HCT116 (cell line): Measurements from ENCODE around the gene HPCA. TPM values are rescaled to one million over a fixed set of nuclear protein-coding genes. Genes with fewer than 3 reads are reported as not detected.

ENCODE experiments used
- ATAC-seq: fragments of 200-7000 bp; cut with Tn5 transposase; 2 replicates; pipeline ENCODE4 v1.9.1; 2020; ENCODE audit warnings: mild to moderate bottlenecking, moderate library complexity
- BruUV-seq: library from RNA; stranded (reverse); fragments of 400-500 nt; replicated peaks from 2 replicates; lab custom pipeline; 2021; lab: Mats Ljungman, UMichigan
- CTCF ChIA-PET: fragments of 300-600 bp; sonication (Branson Sonifier 250); formaldehyde crosslinking; loops from one replicate; lab custom pipeline; 2021; ENCODE audit warnings: antibody characterized with exemption; lab: Charles Lee
- POLR2A ChIA-PET: fragments of 300-600, 350-600 bp; sonication (Branson Sonifier 250); formaldehyde crosslinking; loops from one replicate; lab custom pipeline; 2021; ENCODE audit warnings: antibody characterized with exemption; lab: Charles Lee
- RAD21 ChIA-PET, 2 experiments: fragments of 300-600 bp; sonication (Branson Sonifier 250); formaldehyde crosslinking; loops; one replicate each; lab custom pipeline; 2023; ENCODE audit warnings: low total read pairs in 2 of 2; ENCODE audit not compliant: uncharacterized antibody in 2 of 2, unreplicated experiment in 2 of 2, low non-redundant PET in 1 of 2; lab: Charles Lee
- DNase-seq: peaks from one replicate; pipeline ENCODE4 v3.0.0-alpha.2; 2010; ENCODE audit warnings: low read depth, low spot score
- H2AFZ ChIP-seq: fragments of 200-600 bp; shearing (Covaris generic), sonication (generic); 2 replicates; pipeline ENCODE4 v1.6.1; 2017; ENCODE audit warnings: low read depth, mixed run types, mixed read lengths, antibody characterized with exemption, low read length; ENCODE audit not compliant: poor library complexity, severe bottlenecking
- H3K27ac ChIP-seq: 2 replicates; pipeline ENCODE4 v1.5.1; 2012; ENCODE audit warnings: low read depth, low read length
- H3K27me3 ChIP-seq: fragments of 200-600 bp; sonication (generic); 2 replicates; pipeline ENCODE4 v1.6.1; 2016; ENCODE audit warnings: mixed run types, low read length, mixed read lengths; ENCODE audit not compliant: insufficient read depth
- H3K36me3 ChIP-seq, 2 experiments: fragments of 200-500 bp in 1 of 2; fragments of 200-600 bp in 1 of 2; sonication (Bioruptor generic) in 1 of 2; sonication (generic) in 1 of 2; 2 replicates each; pipeline versions ENCODE4 v1.5.1 to v1.6.1; 2014 to 2016; ENCODE audit warnings: low read length in 2 of 2, inconsistent platforms in 1 of 2, mixed read lengths in 1 of 2, mixed run types in 1 of 2; ENCODE audit not compliant: insufficient read depth in 2 of 2, control insufficient read depth in 1 of 2
- H3K4me1 ChIP-seq, 2 experiments: fragments of 200-600 bp in 1 of 2; sonication (generic) in 1 of 2; 2 replicates each; pipeline versions ENCODE4 v1.5.1 to v1.6.1; 2012 to 2017; ENCODE audit warnings: low read length in 2 of 2, inconsistent platforms in 1 of 2, mild to moderate bottlenecking in 1 of 2, mixed read lengths in 1 of 2, mixed run types in 1 of 2, moderate library complexity in 1 of 2; ENCODE audit not compliant: insufficient read depth in 2 of 2, control insufficient read depth in 1 of 2
- H3K4me2 ChIP-seq: fragments of 200-600 bp; sonication (generic); 2 replicates; pipeline ENCODE4 v1.6.1; 2017; ENCODE audit warnings: mixed run types, low read length, mixed read lengths
- H3K4me3 ChIP-seq, 2 experiments: fragments of 200-600 bp in 1 of 2; sonication (generic) in 1 of 2; replicated peaks in 1 of 2; 2 replicates each; pipeline ENCODE4 v1.5.1; 2011 to 2016; ENCODE audit warnings: low read length in 2 of 2, control low read depth in 1 of 2, low read depth in 1 of 2, mild to moderate bottlenecking in 1 of 2, mixed read lengths in 1 of 2, mixed run types in 1 of 2
- H3K79me2 ChIP-seq: fragments of 200-600 bp; sonication (generic); 2 replicates; pipeline ENCODE4 v1.6.1; 2017; ENCODE audit warnings: mild to moderate bottlenecking, mixed run types, low read length, moderate library complexity, mixed read lengths; ENCODE audit not compliant: insufficient read depth
- H3K9ac ChIP-seq: fragments of 200-600 bp; sonication (generic); 2 replicates; pipeline ENCODE4 v1.6.1; 2016; ENCODE audit warnings: low read length, mixed read lengths
- H3K9me2 ChIP-seq: fragments of 200-600 bp; sonication (generic), shearing (Covaris generic); 2 replicates; pipeline ENCODE4 v1.6.1; 2017; ENCODE audit warnings: mixed run types, mild to moderate bottlenecking, moderate library complexity; ENCODE audit not compliant: insufficient read depth
- H3K9me3 ChIP-seq, 2 experiments: fragments of 200-500 bp in 1 of 2; fragments of 200-600 bp in 1 of 2; sonication (Bioruptor generic) in 1 of 2; sonication (generic) in 1 of 2; 2 replicates each; pipeline ENCODE4 v1.6.1; 2014 to 2017; ENCODE audit warnings: low read length in 2 of 2, mixed read lengths in 2 of 2, inconsistent platforms in 1 of 2, low read depth in 1 of 2, mild to moderate bottlenecking in 1 of 2, mixed run types in 1 of 2, moderate library complexity in 1 of 2; ENCODE audit not compliant: control insufficient read depth in 1 of 2, insufficient read depth in 1 of 2
- H4K20me1 ChIP-seq: fragments of 200-600 bp; sonication (generic), shearing (Covaris generic); 2 replicates; pipeline ENCODE4 v1.6.1; 2017; ENCODE audit warnings: mixed run types, mild to moderate bottlenecking, moderate library complexity; ENCODE audit not compliant: insufficient read depth
- CBX3 ChIP-seq: IDR thresholded peaks from 2 replicates; pipeline ENCODE4 v1.6.1; 2012; ENCODE audit warnings: low read depth
- CEBPB ChIP-seq: IDR thresholded peaks from 2 replicates; pipeline ENCODE4 v1.6.1; 2012; ENCODE audit warnings: low read depth
- CTCF ChIP-seq, 3 experiments: fragments of 200-600 bp in 1 of 3; sonication (generic) in 1 of 3; IDR thresholded peaks in 2 of 3; conservative IDR thresholded peaks in 1 of 3; 2 replicates each; pipeline ENCODE4 v1.5.1; 2012 to 2017; ENCODE audit warnings: low read depth in 2 of 3, low read length in 2 of 3, antibody characterized with exemption in 1 of 3, borderline replicate concordance in 1 of 3, control low read depth in 1 of 3, mild to moderate bottlenecking in 1 of 3, mixed read lengths in 1 of 3, mixed run types in 1 of 3, moderate library complexity in 1 of 3; ENCODE audit not compliant: insufficient read depth in 1 of 3
- EGR1 ChIP-seq: IDR thresholded peaks from 2 replicates; pipeline ENCODE4 v1.6.1; 2012; ENCODE audit warnings: low read depth
- ELF1 ChIP-seq: IDR thresholded peaks from 2 replicates; pipeline ENCODE4 v1.6.1; 2012; ENCODE audit warnings: low read depth, borderline replicate concordance
- EZH2 ChIP-seq: fragments of 200-600 bp; sonication (generic); IDR thresholded peaks from 2 replicates; pipeline ENCODE4 v1.6.1; 2017; ENCODE audit warnings: antibody characterized with exemption, mixed run types
- EZH2phosphoT487 ChIP-seq: fragments of 200-600 bp; IDR thresholded peaks from 2 replicates; pipeline ENCODE4 v1.6.1; 2018; ENCODE audit warnings: antibody characterized with exemption, borderline replicate concordance
- JUND ChIP-seq: IDR thresholded peaks from 2 replicates; pipeline ENCODE4 v1.6.1; 2012
- POLR2A ChIP-seq: IDR thresholded peaks from 2 replicates; pipeline ENCODE4 v1.7.0; 2011; ENCODE audit warnings: borderline replicate concordance; ENCODE audit not compliant: insufficient read depth, insufficient read length; ENCODE audit errors: extremely low read depth
- POLR2AphosphoS5 ChIP-seq: IDR thresholded peaks from 2 replicates; pipeline ENCODE4 v1.6.1; 2011; ENCODE audit warnings: mild to moderate bottlenecking, low read depth, low read length, moderate library complexity
- RAD21 ChIP-seq: IDR thresholded peaks from 2 replicates; pipeline ENCODE4 v1.6.1; 2012; ENCODE audit warnings: low read depth, mild to moderate bottlenecking
- SIN3A ChIP-seq: IDR thresholded peaks from 2 replicates; pipeline ENCODE4 v1.6.1; 2012; ENCODE audit warnings: low read depth
- SRF ChIP-seq: IDR thresholded peaks from 2 replicates; pipeline ENCODE4 v1.6.1; 2012; ENCODE audit warnings: low read depth
- TCF7L2 ChIP-seq: IDR thresholded peaks from 2 replicates; pipeline ENCODE4 v1.7.0; 2011; ENCODE audit warnings: borderline replicate concordance, inconsistent platforms; ENCODE audit not compliant: insufficient read depth, insufficient read length; ENCODE audit errors: extremely low read depth
- ZBTB33 ChIP-seq: IDR thresholded peaks from 2 replicates; pipeline ENCODE4 v1.6.1; 2011; ENCODE audit warnings: mild to moderate bottlenecking, low read length, moderate library complexity; ENCODE audit not compliant: insufficient replicate concordance; ENCODE audit errors: extremely low read depth
- ZFX ChIP-seq: fragments of 450-650 bp; IDR thresholded peaks from 2 replicates; pipeline ENCODE4 v1.6.1; 2017
- ZNF274 ChIP-seq: fragments of 200-500 bp; sonication (Bioruptor generic); IDR thresholded peaks from 2 replicates; pipeline ENCODE4 v1.6.1; 2014; ENCODE audit warnings: mild to moderate bottlenecking, low read depth, low read length, inconsistent platforms
- intact Hi-C: fragments of 100-400 bp; cut with micrococcal nuclease; formaldehyde crosslinking; loops from 2 replicates; pipeline ENCODE4 v1.10.0; 2022
- total RNA-seq: library from RNA; stranded (reverse); gene quantifications from one replicate; pipeline ENCODE4 v1.2.1, GENCODE V29; 2021; ENCODE audit not compliant: unreplicated experiment
- TF ChIP-seq, protein P1 (sequence below): IDR thresholded peaks from 2 replicates; pipeline ENCODE4 v1.6.1; 2012; ENCODE audit warnings: low read depth

HPCA gene
- total RNA-seq, 1 experiment from 2014 or later, result 0.15 TPM

- no peak overlapping the region for H2AFZ ChIP-seq
- no peak for TF ChIP-seq CTCF (IDR thresholded peaks at IDR 0.05 in 2 of 3, conservative IDR thresholded peaks at IDR 0.05 in 1 of 3; ENCODE audit: borderline replicate concordance in 1 of 3, insufficient read depth in 1 of 3, low read depth in 2 of 3, low read length in 2 of 3)
- TF ChIP-seq SIN3A, result no peak
- no peak for TF ChIP-seq ELF1
- no peak for TF ChIP-seq JUND
- TF ChIP-seq, protein P1, sequence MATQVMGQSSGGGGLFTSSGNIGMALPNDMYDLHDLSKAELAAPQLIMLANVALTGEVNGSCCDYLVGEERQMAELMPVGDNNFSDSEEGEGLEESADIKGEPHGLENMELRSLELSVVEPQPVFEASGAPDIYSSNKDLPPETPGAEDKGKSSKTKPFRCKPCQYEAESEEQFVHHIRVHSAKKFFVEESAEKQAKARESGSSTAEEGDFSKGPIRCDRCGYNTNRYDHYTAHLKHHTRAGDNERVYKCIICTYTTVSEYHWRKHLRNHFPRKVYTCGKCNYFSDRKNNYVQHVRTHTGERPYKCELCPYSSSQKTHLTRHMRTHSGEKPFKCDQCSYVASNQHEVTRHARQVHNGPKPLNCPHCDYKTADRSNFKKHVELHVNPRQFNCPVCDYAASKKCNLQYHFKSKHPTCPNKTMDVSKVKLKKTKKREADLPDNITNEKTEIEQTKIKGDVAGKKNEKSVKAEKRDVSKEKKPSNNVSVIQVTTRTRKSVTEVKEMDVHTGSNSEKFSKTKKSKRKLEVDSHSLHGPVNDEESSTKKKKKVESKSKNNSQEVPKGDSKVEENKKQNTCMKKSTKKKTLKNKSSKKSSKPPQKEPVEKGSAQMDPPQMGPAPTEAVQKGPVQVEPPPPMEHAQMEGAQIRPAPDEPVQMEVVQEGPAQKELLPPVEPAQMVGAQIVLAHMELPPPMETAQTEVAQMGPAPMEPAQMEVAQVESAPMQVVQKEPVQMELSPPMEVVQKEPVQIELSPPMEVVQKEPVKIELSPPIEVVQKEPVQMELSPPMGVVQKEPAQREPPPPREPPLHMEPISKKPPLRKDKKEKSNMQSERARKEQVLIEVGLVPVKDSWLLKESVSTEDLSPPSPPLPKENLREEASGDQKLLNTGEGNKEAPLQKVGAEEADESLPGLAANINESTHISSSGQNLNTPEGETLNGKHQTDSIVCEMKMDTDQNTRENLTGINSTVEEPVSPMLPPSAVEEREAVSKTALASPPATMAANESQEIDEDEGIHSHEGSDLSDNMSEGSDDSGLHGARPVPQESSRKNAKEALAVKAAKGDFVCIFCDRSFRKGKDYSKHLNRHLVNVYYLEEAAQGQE, result no peak
- no peak for TF ChIP-seq POLR2A
- no peak for TF ChIP-seq ZNF274
- no peak for TF ChIP-seq CEBPB
- TF ChIP-seq POLR2AphosphoS5, result no peak
- TF ChIP-seq SRF, result no peak
- no peak for TF ChIP-seq TCF7L2
- no peak for TF ChIP-seq EZH2phosphoT487
- no peak for TF ChIP-seq EGR1
- no peak for TF ChIP-seq ZFX
- TF ChIP-seq RAD21, result no peak
- no peak for TF ChIP-seq ZBTB33
- TF ChIP-seq EZH2, result no peak
- TF ChIP-seq CBX3, result no peak
- TF ChIP-seq, all 23 proteins: peak for 0
- RAD21 ChIA-PET, result no interaction called here
- no peaks in the 10 kb centered on the region for H3K9me2 ChIP-seq
- BruUV-seq, result no TSS peak
- DNase-seq (no peak), ATAC-seq (no peak)
- no peaks in the 10 kb centered on the region for H4K20me1 ChIP-seq
- H3K4me3 ChIP-seq, result no peak overlapping the region
- CTCF ChIA-PET, result interaction anchor here (0.8 to 1.2 kb wide), 2 partner anchors 11 to 28 kb away, joined by 3 to 4 read pairs; no protein-coding TSS in a partner anchor
- no peak overlapping the region for H3K27ac ChIP-seq
- no peak overlapping the region for H3K9ac ChIP-seq
- POLR2A ChIA-PET, result no interaction called here
- intact Hi-C loops, result loop anchor here (10.0 kb wide), 1 partner anchor 151 kb away; no protein-coding TSS in a partner anchor
- no peaks in the 10 kb centered on the region for H3K27me3 ChIP-seq
- peaks cover 6% of the 10 kb centered on the region; the same call in 1 of the 2 replicates for H3K79me2 ChIP-seq
- no peaks in the 10 kb centered on the region for H3K9me3 ChIP-seq
- H3K36me3 ChIP-seq, result no peaks in the 10 kb centered on the region
- H3K4me1 ChIP-seq, result peaks cover 19 to 32% of the 10 kb centered on the region in 2 experiments; a peak in 3 of 4 replicates
- no peak overlapping the region for H3K4me2 ChIP-seq
Observed at GRCh38 chr1:32903991-32904785, 17.9 kb downstream of the HPCA start.
